NB4 (cell line): ENCODE data around the gene DLGAP3.

Experiments
- DNase-seq: peaks from one replicate; pipeline ENCODE4 v3.0.0; 2010; ENCODE audit warnings: low read depth
- H3K4me3 ChIP-seq: one replicate; pipeline ENCODE4 v1.5.1; 2011; ENCODE audit warnings: mild to moderate bottlenecking, low read depth, low read length, moderate library complexity
- MYC ChIP-seq: IDR thresholded peaks from 2 replicates; pipeline ENCODE4 v1.6.1; 2011; ENCODE audit warnings: low read depth, low read length
- POLR2A ChIP-seq: IDR thresholded peaks from 2 replicates; pipeline ENCODE4 v1.6.1; 2011; ENCODE audit warnings: mild to moderate bottlenecking; ENCODE audit not compliant: insufficient read length; ENCODE audit errors: extremely low read depth
- TF ChIP-seq, protein P1 (sequence below): IDR thresholded peaks from 2 replicates; pipeline ENCODE4 v1.6.1; 2011; ENCODE audit warnings: low read depth, low read length
- TF ChIP-seq, protein P2 (sequence below): IDR thresholded peaks from one replicate; pipeline ENCODE4 v1.5.1; 2012; ENCODE audit warnings: low read depth, low read length

The DLGAP3 gene

DNA sequence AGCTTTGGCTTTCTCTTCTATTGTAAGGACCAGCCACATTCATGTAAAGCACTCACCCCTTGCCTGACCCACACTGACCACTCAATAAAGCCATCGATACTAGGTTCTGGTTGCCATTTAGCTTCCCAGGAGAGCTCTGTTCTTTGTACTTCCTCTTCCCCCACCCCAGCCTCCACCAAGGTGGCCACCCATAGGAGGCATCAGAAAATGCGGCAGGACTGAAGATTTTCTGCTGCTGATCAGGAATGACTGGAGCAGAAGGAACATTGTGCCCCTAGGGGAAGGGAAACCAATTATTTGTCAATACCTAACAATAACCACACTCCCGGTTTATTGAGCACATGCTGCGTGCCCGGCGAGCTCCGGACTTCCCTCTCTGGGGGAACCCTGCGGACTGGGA is 64.7 kb downstream of the DLGAP3 start:
- peak; percentile 43 for DNase-seq
- no peak overlapping the region for H3K4me3 ChIP-seq
- TF ChIP-seq, protein P1, sequence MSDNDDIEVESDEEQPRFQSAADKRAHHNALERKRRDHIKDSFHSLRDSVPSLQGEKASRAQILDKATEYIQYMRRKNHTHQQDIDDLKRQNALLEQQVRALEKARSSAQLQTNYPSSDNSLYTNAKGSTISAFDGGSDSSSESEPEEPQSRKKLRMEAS, result no peak
- TF ChIP-seq MYC, result no peak
- TF ChIP-seq, protein P2, sequence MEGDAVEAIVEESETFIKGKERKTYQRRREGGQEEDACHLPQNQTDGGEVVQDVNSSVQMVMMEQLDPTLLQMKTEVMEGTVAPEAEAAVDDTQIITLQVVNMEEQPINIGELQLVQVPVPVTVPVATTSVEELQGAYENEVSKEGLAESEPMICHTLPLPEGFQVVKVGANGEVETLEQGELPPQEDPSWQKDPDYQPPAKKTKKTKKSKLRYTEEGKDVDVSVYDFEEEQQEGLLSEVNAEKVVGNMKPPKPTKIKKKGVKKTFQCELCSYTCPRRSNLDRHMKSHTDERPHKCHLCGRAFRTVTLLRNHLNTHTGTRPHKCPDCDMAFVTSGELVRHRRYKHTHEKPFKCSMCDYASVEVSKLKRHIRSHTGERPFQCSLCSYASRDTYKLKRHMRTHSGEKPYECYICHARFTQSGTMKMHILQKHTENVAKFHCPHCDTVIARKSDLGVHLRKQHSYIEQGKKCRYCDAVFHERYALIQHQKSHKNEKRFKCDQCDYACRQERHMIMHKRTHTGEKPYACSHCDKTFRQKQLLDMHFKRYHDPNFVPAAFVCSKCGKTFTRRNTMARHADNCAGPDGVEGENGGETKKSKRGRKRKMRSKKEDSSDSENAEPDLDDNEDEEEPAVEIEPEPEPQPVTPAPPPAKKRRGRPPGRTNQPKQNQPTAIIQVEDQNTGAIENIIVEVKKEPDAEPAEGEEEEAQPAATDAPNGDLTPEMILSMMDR, result peak; percentile 11

DNA sequence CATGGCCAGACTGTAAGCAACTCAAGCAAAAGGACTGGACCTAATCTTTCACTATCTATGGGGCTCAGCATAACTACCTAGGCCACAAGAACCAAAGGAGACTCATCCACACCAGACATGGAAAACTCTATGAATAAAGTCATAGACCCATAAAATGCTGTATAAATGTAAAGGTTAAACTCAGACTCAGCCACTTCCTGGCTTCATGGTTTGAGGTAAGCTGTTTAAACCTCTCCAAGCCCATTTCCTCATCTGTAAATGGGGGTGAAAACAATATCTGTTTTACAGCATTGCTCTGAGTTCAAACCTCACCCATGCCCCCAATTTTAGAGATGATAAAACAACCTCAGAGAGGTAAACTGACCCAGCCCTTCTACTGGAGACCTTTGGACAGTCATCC is 65.9 kb downstream of the DLGAP3 start:
- TF ChIP-seq MYC (no peak), POLR2A (no peak)
- TF ChIP-seq, protein P2, result no peak
- TF ChIP-seq, protein P1, result no peak
- no peak for DNase-seq
- H3K4me3 ChIP-seq, result no peak overlapping the region

DNA sequence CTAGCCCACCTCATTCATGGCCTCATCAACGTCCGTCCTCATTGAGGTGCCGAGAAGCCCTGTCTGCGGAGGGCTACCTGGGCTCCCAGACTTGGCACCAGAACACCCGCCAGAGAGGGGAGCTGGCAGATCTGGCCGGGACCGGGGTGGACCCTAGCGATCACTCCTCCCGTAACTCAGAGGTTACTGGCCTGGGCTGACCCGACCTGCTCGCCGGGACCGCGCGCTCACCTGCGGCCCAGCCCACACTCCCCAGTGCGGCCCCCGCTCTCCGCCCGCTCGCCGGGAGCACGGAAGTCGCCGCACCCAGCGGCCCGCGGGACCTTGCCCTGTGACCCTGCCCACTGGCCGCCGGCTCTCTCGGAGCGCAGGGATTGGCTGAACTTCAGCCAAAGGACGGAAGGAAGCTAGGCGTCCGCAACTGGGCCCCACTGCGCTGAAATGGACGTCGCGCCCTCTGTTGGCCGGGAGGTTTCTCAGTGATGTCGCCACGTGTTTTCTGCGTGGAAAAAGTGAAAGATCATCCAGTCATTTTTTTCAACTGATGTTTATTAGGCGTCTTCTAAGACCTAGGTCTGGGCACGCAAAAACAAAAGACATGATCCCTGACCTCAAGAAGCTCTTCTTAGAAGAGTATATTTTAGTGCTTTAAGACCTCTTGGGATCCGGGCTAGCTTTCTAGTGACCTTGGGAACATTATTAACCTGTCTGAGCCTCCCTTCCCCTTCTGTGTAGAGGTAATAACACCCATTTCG is 69.8 kb downstream of the DLGAP3 start, which contains the start of gene SMIM12:
Gene SMIM12, minus strand, starts transcription at position 304 of the 755 bp plus-strand sequence. CDS start 3,772 bp downstream, outside the sequence.
- DNase-seq, result peak; percentile 94
- TF ChIP-seq POLR2A, result peak; percentile 79
- TF ChIP-seq MYC, result peak; percentile 99
- TF ChIP-seq, protein P1, result peak; percentile 99
- TF ChIP-seq, protein P2, result peak; percentile 58
- peak within 1 kb of the TSS; percentile 100 for H3K4me3 ChIP-seq

DNA sequence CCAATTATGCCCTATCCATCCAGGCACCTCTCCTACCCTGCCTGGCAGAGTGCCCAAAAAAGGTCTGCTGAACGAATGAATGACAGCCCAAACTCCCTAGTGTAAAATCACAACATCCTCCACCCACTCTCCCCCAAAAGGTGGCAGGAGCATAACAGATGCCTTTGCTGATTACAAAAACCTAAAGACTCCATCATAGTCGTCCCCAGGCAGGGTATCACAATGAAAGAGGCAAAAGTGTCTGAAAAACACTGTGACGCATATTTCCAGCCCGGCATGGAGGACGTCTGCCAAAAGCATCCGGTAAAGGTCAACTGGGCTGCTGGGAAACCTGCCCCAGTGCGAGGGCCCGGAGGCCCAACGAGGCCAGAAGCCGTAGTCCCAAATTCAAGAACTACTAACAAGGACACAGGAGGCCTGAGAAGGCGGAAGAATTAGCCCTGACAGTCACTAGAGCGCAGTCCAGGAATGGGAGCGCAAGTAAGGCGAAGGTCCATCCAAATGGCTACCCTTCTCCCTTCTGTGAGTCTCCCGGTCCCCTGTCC is 70.5 kb downstream of the DLGAP3 start:
- DNase-seq, result no peak
- TF ChIP-seq POLR2A (no peak), MYC (no peak)
- TF ChIP-seq, protein P2, result no peak
- TF ChIP-seq, protein P1, result no peak
- peak overlapping the region; percentile 100 for H3K4me3 ChIP-seq

DNA sequence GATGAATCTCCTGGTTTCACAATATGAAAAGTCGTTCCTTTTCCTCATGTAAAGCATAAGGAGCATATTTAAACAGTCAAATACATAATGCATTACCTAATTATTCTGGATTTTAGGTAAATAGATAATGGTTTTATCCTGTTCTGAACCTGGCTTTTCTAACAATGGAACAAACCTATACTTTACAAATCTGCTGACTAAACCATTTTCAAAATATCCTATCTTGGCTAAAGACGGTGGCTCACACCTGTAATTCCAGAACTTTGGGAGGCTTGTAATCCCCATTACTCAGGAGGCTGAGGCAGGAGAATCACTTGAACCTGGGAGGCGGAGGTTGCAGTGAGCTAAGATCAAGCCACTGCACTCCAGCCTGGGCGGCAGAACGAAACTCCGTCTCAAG is 72.8 kb downstream of the DLGAP3 start:
- no peak overlapping the region for H3K4me3 ChIP-seq
- no peak for TF ChIP-seq MYC
- TF ChIP-seq, protein P1, result no peak
- no peak for TF ChIP-seq POLR2A
- TF ChIP-seq, protein P2, result no peak
- no peak for DNase-seq
